Activated naive CD4-positive, alpha-beta T cell treated with anti-CD3 and anti-CD28 coated beads, Interleukin-2, amount 50 U/mL, for 24 hours (primary cell): Measurements from ENCODE around the gene TBC1D19.
"Not testable (repeated sequence)": the region's sequence is repeated elsewhere in the genome, so short reads cannot be mapped to it uniquely, and the experiment has no call there.

Experiments used
- H3K27ac Mint-ChIP-seq: one replicate; pipeline ENCODE4 v1.8.0; 2021; ENCODE audit warnings: mild to moderate bottlenecking, mixed read lengths
- H3K27me3 Mint-ChIP-seq: one replicate; pipeline ENCODE4 v1.8.0; 2021; ENCODE audit warnings: mixed read lengths
- H3K36me3 Mint-ChIP-seq: one replicate; pipeline ENCODE4 v1.8.0; 2021; ENCODE audit warnings: mixed read lengths
- H3K4me1 Mint-ChIP-seq: one replicate; pipeline ENCODE4 v1.8.0; 2021; ENCODE audit warnings: mixed read lengths
- H3K4me3 Mint-ChIP-seq: one replicate; pipeline ENCODE4 v1.8.0; 2021; ENCODE audit warnings: mild to moderate bottlenecking, mixed read lengths
- H3K9me3 Mint-ChIP-seq: one replicate; pipeline ENCODE4 v1.8.0; 2021; ENCODE audit warnings: mixed read lengths

The TBC1D19 gene

DNA sequence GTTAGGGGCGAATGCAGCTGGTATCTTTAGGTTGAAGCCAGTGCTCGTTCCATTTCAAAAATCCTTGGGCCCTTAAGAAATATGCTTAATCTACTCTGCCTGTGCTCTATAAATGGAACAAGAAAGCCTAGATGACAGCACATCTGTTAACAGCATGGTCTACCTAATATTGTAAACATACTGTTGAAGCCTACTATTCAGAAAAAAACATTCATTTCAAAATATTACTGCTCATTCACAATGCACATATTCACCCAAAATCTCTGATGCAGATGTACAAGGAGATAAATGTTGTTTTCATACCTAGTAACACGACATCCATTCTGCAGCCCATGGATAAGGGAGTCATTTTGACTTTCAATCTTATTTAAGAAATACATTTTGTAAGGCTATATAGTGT lies 106.6 kb downstream of the TBC1D19 start:
- no peaks in the 10 kb centered on the region for H3K9me3 Mint-ChIP-seq
- H3K4me1 Mint-ChIP-seq: no peaks in the 10 kb centered on the region
- H3K36me3 Mint-ChIP-seq: peaks cover 27% of the 10 kb centered on the region
- H3K27ac Mint-ChIP-seq: no peak overlapping the region
- no peak overlapping the region for H3K4me3 Mint-ChIP-seq
- no peaks in the 10 kb centered on the region for H3K27me3 Mint-ChIP-seq

DNA sequence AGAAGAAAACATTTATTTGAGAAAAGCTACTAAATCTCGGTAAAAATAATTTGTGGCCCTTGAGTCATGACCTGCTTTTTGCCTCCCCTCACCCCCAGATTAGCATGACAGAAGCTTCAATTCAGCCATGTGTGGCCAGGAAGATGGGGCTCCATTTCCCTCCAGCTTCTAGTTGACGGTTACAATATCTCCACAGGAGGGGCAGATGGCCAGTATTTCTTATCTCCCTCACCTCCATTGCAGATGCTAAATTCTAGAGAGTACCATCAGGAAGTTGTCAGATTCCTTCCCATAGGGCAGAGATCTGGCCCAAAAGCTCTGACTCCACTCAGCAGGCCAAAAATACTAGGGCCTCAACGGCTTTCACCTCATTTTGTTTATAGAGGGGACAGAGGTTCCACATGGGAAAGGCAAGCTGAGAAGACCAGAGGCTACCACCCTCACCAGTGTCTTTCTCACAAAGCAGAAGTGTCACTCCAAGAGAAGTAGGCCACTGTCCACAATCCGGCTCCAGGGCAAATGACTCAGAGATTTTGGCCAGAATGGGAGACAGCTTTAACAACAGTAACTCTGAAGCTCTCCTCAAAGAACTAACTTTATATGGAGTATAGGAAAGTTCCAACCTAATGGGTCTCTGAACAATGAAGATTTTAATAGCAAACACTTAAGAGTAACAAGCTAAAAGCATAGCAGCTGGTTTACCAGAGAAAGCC lies 108.3 kb downstream of the TBC1D19 start:
- Mint-ChIP-seq H3K4me1 (no peaks in the 10 kb centered on the region), H3K9me3 (no peaks in the 10 kb centered on the region), H3K4me3 (no peak overlapping the region), H3K36me3 (peaks cover 23% of the 10 kb centered on the region), H3K27ac (no peak overlapping the region), H3K27me3 (no peaks in the 10 kb centered on the region)

DNA sequence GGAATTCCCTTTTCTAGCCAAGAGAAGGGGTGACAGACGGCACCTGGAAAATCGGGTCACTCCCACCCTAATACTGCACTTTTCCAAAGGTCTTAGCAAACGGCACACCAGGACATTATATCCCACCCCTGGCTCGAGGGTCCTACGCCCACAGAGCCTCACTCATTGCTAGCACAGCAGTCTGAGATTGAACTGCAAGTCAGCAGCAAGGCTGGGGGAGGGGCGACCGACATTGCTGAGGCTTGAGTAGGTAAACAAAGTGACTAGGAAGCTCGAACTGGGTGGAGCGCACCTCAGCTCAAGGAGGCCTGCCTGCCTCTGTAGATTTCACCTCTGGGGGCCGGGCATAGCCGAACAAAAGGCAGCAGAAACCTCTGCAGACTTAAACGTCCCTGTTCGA lies 110.2 kb downstream of the TBC1D19 start:
- H3K9me3 Mint-ChIP-seq, H3K4me1 Mint-ChIP-seq, H3K27ac Mint-ChIP-seq, H3K27me3 Mint-ChIP-seq, H3K4me3 Mint-ChIP-seq: not testable (repeated sequence)
- peaks cover 21% of the 10 kb centered on the region for H3K36me3 Mint-ChIP-seq

DNA sequence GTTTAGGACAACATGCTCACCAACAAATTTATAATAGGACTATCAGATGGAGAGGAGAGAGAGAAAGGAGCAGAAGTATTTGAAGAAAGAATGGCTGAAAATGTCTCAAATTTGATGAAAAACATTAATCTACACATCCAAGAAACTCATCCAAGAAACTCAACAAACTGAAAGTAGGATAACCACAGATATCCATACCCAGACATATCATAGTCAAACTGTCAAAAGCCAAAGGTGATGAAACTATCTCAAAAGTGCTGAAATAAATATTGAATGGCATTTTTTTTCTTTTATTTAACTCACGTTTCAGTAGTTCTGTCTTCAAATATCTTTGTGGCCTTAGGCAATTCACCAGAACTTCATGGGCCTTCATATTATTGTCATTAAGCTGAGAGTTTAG lies 116.2 kb downstream of the TBC1D19 start:
- no peak overlapping the region for H3K4me3 Mint-ChIP-seq
- H3K9me3 Mint-ChIP-seq: no peaks in the 10 kb centered on the region
- no peaks in the 10 kb centered on the region for H3K27me3 Mint-ChIP-seq
- H3K36me3 Mint-ChIP-seq: peaks cover 7% of the 10 kb centered on the region
- no peak overlapping the region for H3K27ac Mint-ChIP-seq
- no peaks in the 10 kb centered on the region for H3K4me1 Mint-ChIP-seq

DNA sequence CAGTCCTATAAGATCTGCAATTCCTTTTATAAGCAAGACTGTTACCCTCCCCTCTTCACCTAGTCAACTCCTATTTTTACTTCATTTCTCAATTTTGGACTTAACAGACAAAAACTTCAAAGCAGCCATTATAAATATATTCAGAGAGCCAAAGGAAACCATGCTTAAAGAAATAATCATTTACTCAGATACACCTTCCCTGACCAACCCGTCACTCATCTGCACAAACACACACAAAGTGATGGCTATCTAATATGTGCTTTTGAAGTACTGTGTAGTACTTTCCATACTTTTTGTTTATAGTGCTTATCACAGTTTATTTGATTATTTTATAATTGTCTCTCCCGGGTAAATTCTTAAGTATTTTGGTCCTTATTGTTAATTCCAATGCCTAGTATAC lies 117.2 kb downstream of the TBC1D19 start:
- H3K4me1 Mint-ChIP-seq: no peaks in the 10 kb centered on the region
- no peaks in the 10 kb centered on the region for H3K27me3 Mint-ChIP-seq
- H3K9me3 Mint-ChIP-seq: no peaks in the 10 kb centered on the region
- no peak overlapping the region for H3K4me3 Mint-ChIP-seq
- H3K27ac Mint-ChIP-seq: peak overlapping the region; percentile 48
- peaks cover 7% of the 10 kb centered on the region for H3K36me3 Mint-ChIP-seq

DNA sequence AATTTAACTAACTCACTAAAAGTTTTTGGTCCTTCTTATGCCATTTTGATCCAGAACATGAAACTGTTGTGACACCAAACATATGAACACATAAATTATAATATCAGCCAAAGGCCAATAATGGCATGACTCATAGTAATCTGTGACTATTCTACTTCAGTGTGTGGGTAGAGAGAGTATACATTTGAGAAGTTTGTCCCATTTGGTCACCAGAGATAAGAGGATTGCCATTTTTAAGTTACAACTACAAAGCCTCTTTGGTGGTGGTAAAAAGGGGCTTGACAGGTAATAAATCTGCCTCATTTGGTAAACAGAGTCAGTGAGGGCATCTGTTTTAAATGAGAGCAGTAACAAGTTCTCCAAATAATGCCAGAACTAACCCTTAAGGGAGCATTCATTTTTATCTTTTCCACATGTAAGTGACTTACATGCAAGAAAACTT lies 117.9 kb downstream of the TBC1D19 start:
- Mint-ChIP-seq H3K9me3 (peaks cover 6% of the 10 kb centered on the region), H3K36me3 (peaks cover 9% of the 10 kb centered on the region), H3K4me3 (no peak overlapping the region), H3K4me1 (no peaks in the 10 kb centered on the region), H3K27me3 (no peaks in the 10 kb centered on the region), H3K27ac (no peak overlapping the region)

DNA sequence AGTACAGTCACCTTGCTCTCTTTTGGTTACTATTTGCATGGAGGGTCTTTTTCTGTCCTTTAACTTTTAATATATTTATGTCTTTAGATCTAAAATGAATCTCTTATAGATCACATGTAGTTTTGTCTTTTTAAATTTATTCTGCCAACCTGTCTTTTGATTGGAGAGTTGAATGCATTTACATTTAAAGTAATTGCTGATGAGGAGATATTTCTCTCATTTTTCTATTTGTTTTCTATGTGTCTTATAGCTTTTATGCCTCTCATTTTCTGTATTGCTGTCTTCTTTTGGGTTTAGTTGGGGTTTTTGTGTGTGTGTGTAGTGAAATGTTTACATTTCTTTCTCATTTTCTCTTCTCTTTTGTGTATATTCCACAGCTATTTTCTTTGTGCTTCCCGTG lies 123.5 kb downstream of the TBC1D19 start:
- Mint-ChIP-seq H3K9me3 (peaks cover 14% of the 10 kb centered on the region), H3K27ac (no peak overlapping the region), H3K27me3 (no peaks in the 10 kb centered on the region), H3K4me1 (no peaks in the 10 kb centered on the region), H3K4me3 (no peak overlapping the region), H3K36me3 (peaks cover 16% of the 10 kb centered on the region)

DNA sequence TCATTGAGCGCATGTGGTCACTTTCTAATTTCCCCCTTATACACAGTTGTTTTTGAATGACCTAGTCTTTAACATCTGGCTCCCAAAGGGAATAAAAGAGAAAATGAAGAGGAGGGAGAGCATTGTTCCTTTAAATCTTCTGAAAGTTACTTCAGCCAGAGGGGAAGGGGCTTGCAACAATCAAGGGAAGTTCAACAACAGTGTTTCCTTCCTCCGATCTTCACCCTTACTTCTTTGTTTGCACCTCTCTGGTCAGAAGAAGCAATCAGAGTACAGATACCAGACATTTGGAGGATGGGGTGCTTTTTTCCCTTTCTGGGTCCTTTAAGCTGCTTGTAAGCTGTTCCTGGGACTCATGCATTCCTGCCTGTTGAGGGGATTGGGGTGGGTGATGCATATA lies 125.4 kb downstream of the TBC1D19 start:
- Mint-ChIP-seq H3K4me3 (no peak overlapping the region), H3K36me3 (peaks cover 16% of the 10 kb centered on the region), H3K9me3 (peaks cover 14% of the 10 kb centered on the region), H3K27ac (no peak overlapping the region), H3K27me3 (no peaks in the 10 kb centered on the region), H3K4me1 (no peaks in the 10 kb centered on the region)

DNA sequence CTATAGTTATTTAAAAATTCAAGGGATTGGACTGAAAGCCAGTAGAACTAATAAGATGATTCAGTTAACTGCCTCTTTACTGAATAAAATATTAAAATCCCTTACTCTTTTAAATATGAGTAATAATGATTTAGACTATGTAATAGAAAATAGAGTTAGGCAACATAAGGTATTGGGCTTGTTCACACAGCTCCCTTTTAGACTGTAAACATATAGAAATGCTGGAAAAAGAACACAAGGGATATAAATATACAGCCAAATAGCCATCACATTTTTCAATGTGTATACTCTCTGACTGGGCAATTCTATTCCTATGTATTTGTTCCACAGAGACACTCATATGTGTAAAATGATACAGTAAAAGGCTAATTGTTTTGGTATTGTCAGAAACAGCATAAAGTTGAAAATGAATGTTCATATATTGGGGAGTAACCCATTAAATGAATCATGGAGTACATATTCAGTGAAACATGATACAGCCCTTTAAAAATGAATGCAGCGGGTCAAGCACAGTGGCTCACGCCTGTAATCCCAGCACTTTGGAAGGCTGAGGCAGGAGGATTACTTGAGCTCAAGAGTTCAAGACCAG lies 129.8 kb downstream of the TBC1D19 start:
- Mint-ChIP-seq H3K4me1 (no peaks in the 10 kb centered on the region), H3K27ac (no peak overlapping the region), H3K4me3 (no peak overlapping the region), H3K9me3 (no peaks in the 10 kb centered on the region), H3K36me3 (peaks cover 11% of the 10 kb centered on the region), H3K27me3 (no peaks in the 10 kb centered on the region)

DNA sequence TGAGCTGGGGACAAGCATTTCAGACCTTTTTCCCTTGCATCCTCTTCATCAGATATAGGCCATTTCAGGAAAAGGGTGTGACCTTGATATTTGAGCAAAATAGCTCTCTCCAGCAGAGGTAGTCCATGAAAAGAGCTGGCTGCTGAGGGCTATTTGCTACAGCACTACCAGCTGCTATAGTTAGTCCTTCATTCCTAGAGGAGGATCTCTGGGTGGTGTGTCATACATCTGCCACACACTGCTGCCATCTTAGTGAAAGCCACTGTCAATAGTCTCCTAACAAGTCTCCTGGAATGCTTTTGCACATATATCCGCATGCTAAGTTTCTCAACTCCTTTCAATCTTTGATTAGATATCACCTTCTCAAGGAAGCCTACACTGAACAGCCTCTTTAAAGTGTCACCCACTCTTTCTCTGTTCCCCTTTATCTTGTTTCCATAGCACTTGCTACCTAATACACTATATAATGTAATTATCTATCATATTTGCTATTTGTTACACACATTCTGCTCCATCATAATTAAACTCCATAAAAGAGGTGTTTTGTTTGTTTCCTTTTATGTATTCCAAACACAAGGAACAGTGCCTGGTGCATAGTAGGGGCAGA lies 131.9 kb downstream of the TBC1D19 start:
- no peaks in the 10 kb centered on the region for H3K4me1 Mint-ChIP-seq
- no peaks in the 10 kb centered on the region for H3K27me3 Mint-ChIP-seq
- H3K27ac Mint-ChIP-seq: no peak overlapping the region
- H3K4me3 Mint-ChIP-seq: no peak overlapping the region
- H3K9me3 Mint-ChIP-seq: no peaks in the 10 kb centered on the region
- peaks cover 7% of the 10 kb centered on the region for H3K36me3 Mint-ChIP-seq

DNA sequence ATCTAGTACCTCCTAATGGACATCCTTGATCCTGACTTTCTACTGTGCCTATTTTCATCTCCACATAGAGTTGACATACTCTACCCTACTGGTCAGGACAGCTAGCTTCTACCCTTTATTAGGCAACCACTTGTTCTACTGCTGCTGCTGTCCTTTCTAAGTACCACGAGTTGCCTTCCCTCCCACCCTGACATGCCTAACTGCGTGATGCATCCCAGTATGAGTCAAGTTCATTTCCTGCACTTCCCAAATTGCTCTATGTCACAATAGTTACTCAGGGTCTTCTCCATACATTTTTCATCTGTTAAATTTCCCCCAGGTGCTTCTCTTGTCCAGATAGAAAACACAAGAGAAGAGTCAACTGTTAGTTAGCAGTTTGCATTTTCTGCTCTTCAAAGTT lies 133.4 kb downstream of the TBC1D19 start:
- Mint-ChIP-seq H3K36me3 (peaks cover 8% of the 10 kb centered on the region), H3K9me3 (no peaks in the 10 kb centered on the region), H3K27me3 (no peaks in the 10 kb centered on the region), H3K27ac (no peak overlapping the region), H3K4me3 (no peak overlapping the region), H3K4me1 (no peaks in the 10 kb centered on the region)

DNA sequence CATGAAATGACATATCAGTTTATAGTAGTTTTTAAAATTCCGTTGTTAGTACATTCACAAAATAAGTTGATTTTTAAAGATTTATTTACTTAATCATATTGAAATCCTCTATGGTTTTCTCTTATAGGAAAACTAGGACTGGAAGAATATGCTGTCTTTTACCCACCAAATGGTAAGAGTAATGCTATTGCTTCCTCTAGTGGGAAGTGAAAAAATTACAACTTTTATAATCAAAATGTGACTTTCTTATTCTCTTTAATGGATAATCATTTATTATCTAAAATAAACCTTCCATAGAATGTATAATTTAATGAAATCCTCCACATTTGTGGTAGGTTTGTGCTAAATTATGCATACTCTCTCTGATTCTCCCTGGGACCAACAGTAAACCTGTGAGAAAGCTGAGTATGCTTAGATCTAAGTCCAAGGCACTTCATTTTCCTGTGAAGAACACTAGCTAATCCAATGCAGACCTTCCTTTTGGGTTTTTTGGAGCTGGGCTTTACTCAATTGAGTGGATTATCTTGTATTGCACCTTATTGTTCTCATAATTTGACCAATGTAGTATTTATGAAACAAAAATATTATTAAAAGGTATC lies 136.2 kb downstream of the TBC1D19 start:
- H3K36me3 Mint-ChIP-seq: peaks cover 7% of the 10 kb centered on the region
- H3K4me3 Mint-ChIP-seq: no peak overlapping the region
- H3K27me3 Mint-ChIP-seq: no peaks in the 10 kb centered on the region
- H3K27ac Mint-ChIP-seq: no peak overlapping the region
- H3K4me1 Mint-ChIP-seq: peaks cover 16% of the 10 kb centered on the region
- H3K9me3 Mint-ChIP-seq: no peaks in the 10 kb centered on the region

DNA sequence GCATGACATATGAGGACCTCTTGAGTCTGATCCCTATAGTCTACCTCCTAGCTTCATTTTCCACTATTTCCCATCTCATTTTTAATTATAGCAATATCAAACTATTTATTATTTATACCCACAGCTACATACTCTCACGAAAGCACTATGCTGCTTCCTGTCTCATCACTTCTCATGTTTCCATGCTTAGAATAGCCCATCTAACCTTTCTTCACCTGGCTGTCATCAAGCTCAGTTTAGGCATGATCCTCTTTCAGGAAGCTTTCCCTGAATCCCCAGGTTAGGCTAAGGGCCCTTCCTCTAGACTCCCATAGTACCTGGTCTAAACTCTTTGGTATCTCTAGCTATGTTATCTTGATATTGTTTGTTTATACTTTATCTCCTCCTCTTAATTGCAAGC lies 137.8 kb downstream of the TBC1D19 start:
- peaks cover 10% of the 10 kb centered on the region for H3K36me3 Mint-ChIP-seq
- no peak overlapping the region for H3K27ac Mint-ChIP-seq
- no peaks in the 10 kb centered on the region for H3K27me3 Mint-ChIP-seq
- peaks cover 23% of the 10 kb centered on the region for H3K4me1 Mint-ChIP-seq
- H3K9me3 Mint-ChIP-seq: no peaks in the 10 kb centered on the region
- no peak overlapping the region for H3K4me3 Mint-ChIP-seq

DNA sequence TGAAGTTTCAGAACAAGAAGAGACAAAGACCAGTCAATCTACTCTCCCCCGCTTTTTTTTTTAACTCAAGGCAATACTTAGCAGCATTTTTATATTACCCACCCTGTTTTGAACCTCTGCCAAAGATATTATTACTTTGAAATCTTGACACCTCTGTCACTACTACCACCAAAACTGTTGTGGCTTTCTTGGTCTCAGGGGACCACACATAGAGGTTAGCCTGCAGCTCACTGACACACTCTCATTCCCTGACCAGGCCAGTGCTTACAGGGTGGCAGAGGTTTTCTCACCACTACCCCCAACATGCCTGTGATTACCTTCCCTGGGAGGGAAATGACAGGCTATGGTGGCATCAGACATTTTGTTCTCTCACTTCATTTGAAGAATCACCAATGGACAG lies 139.3 kb downstream of the TBC1D19 start:
- H3K9me3 Mint-ChIP-seq: no peaks in the 10 kb centered on the region
- H3K4me1 Mint-ChIP-seq: peaks cover 23% of the 10 kb centered on the region
- H3K27ac Mint-ChIP-seq: no peak overlapping the region
- H3K4me3 Mint-ChIP-seq: no peak overlapping the region
- H3K36me3 Mint-ChIP-seq: peaks cover 8% of the 10 kb centered on the region
- H3K27me3 Mint-ChIP-seq: no peaks in the 10 kb centered on the region

DNA sequence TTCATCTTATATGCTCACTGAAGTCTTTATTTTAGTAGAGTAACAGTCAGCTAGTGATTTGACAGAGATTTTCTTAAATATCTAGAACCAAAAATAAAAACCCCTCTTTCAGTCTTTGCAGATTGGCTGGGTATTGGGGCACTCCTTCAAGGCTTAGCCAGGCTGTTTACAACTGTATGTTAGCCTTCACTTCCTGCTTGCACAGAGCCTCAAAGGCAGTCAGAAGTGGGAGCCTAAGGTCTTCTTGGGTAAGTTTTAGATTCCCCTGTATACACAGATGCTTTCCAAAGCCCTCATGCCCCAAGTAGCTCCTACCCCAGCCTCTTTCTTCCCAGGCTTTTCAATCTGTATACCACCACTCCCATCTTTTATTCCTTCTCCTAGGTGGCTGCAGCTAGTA lies 140.7 kb downstream of the TBC1D19 start:
- no peak overlapping the region for H3K27ac Mint-ChIP-seq
- H3K4me1 Mint-ChIP-seq: peaks cover 23% of the 10 kb centered on the region
- no peaks in the 10 kb centered on the region for H3K27me3 Mint-ChIP-seq
- no peaks in the 10 kb centered on the region for H3K9me3 Mint-ChIP-seq
- no peak overlapping the region for H3K4me3 Mint-ChIP-seq
- H3K36me3 Mint-ChIP-seq: peaks cover 6% of the 10 kb centered on the region

DNA sequence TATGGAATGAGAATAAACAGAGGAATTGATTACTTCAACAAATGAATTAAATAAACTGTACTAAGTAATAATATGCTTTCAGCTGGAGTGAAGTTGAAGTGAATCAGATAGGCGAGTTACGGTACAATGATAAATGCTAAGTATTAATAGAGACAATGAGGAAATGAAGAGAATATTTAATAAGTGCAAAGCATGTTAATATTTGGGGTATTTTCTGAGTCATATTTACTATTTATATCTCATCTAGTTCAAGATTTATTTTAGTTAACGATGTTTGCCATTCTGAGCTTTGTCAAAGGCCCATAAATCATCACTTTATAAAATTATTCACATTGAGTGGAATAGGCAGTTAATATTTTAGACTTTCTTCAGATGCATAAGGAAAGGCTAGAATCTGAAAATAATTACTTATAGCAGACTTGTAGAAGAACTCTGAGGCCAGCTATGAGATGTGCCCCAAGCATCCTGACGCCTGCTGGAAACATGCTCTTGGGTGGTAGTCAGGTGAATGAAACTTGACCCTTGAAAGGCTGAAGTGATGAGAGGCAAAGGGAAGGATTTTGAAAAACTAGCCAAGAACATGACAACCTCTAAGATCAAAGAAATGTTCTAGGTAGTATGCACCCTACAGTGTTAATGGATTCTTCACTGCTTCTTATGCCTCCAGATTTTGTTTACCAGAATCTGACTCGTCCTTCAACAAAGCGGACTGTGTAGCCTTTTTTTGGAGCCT lies 142.9 kb downstream of the TBC1D19 start:
- no peak overlapping the region for H3K4me3 Mint-ChIP-seq
- H3K27ac Mint-ChIP-seq: no peak overlapping the region
- no peaks in the 10 kb centered on the region for H3K27me3 Mint-ChIP-seq
- H3K9me3 Mint-ChIP-seq: no peaks in the 10 kb centered on the region
- peaks cover 12% of the 10 kb centered on the region for H3K36me3 Mint-ChIP-seq
- peaks cover 23% of the 10 kb centered on the region for H3K4me1 Mint-ChIP-seq
